Measurements from ENCODE around the gene MYH7.

DNA sequence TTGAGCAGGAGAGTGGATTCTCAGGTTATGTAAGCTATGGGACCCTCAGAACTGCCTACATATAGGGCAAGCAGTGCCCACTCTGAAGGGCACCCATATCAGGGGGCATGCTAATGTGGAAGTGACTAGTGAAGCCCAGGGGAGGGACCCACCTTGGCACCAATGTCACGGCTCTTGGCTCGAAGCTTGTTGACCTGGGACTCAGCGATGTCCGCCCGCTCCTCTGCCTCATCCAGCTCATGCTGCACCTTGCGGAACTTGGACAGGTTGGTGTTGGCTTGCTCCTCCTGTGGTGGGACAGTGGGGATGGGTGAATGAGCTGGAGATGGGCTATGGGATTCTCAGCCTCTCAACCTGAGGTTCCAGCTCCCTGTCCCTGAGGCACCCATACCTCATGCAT, 53.2 kb downstream of the MYH7 start:
- TF ChIP-seq, protein P1, sequence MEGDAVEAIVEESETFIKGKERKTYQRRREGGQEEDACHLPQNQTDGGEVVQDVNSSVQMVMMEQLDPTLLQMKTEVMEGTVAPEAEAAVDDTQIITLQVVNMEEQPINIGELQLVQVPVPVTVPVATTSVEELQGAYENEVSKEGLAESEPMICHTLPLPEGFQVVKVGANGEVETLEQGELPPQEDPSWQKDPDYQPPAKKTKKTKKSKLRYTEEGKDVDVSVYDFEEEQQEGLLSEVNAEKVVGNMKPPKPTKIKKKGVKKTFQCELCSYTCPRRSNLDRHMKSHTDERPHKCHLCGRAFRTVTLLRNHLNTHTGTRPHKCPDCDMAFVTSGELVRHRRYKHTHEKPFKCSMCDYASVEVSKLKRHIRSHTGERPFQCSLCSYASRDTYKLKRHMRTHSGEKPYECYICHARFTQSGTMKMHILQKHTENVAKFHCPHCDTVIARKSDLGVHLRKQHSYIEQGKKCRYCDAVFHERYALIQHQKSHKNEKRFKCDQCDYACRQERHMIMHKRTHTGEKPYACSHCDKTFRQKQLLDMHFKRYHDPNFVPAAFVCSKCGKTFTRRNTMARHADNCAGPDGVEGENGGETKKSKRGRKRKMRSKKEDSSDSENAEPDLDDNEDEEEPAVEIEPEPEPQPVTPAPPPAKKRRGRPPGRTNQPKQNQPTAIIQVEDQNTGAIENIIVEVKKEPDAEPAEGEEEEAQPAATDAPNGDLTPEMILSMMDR (conservative IDR thresholded peaks at IDR 0.05; ENCODE audit: low read depth, low read length) = no peak
- TF ChIP-seq EZH2 (IDR thresholded peaks at IDR 0.05; ENCODE audit: borderline replicate concordance, low read depth, low read length, poor library complexity, severe bottlenecking) = no peak
